Ecto neural progenitor cell (in vitro differentiated cells): ENCODE measurements around the gene ARHGAP24.
"Not testable (repeated sequence)": the region's sequence is repeated elsewhere in the genome, so short reads cannot be mapped to it uniquely, and the experiment has no call there.

ENCODE experiments used
- DNase-seq: peaks from one replicate; pipeline ENCODE4 v3.0.0-alpha.2; 2018; ENCODE audit warnings: low spot score

The ARHGAP24 gene

GRCh38 chr4:85656759-85657505 lies 182.0 kb downstream of the ARHGAP24 start:
- DNase-seq: no peak

DNA sequence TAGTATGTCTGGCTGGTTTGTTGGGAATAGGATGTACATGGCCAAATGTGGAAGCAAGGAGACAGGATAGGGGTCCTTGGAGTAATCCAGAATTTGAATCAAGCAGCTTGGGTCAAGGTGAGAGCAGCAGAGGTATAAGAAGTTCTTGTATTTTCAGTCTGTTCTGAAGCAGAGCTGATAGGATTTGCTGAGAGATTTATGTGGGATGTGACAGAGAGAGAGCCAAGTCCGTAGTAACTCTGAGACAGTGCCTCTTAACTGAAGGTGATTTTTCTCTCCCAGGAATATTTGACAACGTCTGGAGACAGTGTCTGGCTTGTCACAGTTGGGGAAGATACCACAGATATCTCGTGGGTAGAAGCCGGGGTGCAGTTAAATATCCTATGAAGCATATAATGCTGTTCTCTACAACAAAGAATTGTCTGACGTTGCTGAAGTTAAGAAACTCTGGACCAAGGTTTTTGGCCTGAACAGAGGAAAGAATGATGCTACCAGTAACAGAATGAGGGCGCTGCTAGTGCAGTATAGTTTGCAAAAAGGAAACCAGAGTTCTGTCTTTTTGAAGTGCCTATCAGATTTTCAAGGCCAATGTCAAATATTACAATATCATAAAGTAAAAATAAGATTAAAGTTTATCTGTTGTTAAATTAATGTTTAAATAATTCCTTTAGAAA lies 184.0 kb downstream of the ARHGAP24 start:
- no peak for DNase-seq

DNA sequence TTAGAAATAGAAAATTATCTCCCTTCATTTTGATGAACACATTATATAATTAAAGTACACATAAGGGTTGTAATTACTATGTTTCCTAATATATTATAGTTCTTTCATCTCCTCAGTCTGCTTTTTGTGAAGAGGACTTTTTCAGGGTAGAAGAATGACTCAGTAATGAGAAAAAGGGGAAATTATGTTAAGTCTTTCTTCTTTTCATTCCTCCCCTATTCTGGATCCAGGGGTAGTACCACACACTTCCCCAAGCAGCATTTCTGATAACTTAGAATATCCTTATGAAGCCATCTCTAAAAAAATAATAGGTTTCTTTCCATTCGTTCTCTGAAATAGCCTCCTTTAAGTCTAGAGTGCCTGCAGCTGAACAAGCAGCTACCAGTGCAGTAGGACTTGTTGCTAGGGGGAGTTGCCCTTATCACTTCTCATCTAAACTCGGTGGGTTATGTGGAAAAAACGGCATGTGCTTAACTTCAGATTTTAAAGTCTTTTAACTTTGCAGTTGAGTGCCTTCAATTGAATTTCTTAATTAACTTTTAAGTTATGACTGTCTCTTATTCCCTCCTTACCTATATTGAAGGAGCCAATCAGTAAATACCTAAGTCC lies 184.8 kb downstream of the ARHGAP24 start:
- DNase-seq: no peak

DNA sequence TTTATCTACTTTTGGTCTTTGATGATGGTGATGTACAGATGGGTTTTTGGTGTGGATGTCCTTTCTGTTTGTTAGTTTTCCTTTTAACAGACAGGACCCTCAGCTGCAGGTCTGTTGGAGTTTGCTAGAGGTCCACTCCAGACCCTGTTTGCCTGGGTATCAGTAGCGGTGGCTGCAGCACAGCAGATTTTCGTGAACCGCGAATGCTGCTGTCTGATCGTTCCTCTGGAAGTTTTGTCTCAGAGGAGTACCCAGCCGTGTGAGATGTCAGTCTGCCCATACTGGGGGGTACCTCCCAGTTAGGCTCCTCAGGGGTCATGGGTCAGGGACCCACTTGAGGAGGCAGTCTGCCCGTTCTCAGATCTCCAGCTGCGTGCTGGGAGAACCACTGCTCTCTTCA lies 191.7 kb downstream of the ARHGAP24 start:
- DNase-seq: not testable (repeated sequence)

- DNase-seq: no peak
These were observed 194.3 kb downstream of the ARHGAP24 start for GRCh38 chr4:85669204-85669603.

GRCh38 chr4:85669992-85670548 lies 195.1 kb downstream of the ARHGAP24 start:
- no peak for DNase-seq

DNA sequence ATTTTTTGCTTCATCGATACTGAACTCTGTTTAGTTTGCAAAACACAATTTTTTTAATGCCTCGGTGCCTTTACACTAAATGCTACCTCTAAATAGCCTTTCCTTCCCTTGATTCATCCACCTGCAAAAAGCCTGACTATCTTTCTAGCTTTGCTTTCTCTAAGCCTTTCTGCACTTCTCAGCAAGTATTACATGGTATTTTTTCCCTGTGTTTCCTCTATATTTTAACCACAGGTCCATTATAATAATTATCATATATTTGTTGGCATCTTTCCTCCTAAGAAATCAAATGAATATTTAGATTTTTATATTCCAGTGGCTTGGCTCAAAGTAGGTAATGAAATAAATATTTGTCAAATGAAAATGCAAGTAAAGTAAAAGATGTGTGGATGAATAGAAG lies 196.2 kb downstream of the ARHGAP24 start:
- no peak for DNase-seq

GRCh38 chr4:85672116-85672515 lies 197.2 kb downstream of the ARHGAP24 start:
- DNase-seq: no peak

- DNase-seq: no peak
These were observed 198.0 kb downstream of the ARHGAP24 start for GRCh38 chr4:85672959-85673358.

DNA sequence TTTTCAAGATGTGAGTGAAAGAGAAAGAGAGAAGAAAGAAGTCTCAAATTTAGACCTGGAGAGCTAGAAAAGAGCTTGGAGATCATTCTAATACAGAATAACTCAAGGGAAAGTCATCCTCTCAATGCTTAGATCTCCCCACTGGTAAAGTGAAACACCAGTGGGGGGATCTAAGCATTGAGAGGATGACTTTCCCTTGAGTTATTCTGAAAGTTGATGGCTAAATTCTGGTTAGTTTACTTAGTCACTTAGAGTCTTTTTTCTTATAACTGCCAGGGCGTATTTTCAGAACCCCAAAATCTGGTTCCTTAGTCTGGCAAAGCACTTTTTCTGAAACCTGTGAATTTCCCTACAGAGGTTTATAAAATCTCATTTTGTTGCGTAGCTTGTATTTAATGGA lies 198.6 kb downstream of the ARHGAP24 start:
- no peak for DNase-seq

GRCh38 chr4:85675076-85676049 lies 200.4 kb downstream of the ARHGAP24 start:
- DNase-seq: no peak

DNA sequence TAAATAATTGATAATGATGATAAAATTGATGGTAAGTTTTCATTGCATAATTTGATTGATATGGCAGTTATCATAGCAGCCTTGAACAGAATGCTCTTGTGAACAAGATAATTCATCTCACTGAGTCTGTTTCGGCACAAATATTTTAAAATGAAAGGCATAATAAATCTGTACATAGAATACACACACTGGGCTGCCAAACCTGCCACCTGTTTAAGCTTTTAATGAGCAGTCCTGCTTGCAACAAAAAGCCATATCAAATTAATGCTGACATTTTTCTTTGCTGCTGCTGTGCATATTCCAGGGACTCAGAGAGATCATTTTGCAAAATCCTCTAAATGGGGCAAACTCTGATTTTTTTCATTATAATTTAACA lies 201.1 kb downstream of the ARHGAP24 start:
- no peak for DNase-seq

DNA sequence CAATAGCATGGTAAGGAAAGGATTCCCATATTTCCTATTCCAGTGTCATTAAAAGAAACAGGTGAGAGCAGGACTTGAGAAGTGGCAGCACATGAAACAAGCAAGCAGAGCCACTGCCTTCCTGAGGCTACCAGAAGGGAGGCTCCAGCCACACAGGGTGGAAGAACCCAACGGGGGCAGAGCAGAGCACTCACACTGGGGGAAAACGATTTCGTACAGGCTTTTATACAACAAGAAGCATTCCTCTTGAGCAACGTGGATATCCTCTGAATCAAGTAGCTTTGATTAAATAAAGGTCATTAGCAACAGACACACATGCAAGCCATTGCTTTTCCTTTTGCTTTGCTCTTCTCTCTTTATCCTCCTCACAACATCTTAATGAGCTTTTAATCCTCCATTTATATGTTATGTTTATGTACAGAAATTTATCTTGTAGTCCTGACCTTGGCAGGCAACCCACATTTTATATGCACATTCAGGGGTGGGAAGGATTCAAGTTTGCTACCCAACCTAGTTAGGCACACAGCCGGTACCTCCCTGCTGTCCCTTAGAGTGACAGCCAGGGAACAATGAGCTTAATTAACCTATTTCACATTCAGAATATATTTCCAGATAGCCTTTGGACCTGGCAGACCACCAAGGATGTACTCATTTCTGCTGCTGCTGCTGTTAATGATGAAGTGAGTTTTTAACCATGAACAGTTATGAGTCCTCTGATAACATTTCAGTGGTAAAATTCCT lies 202.1 kb downstream of the ARHGAP24 start:
- DNase-seq: no peak

DNA sequence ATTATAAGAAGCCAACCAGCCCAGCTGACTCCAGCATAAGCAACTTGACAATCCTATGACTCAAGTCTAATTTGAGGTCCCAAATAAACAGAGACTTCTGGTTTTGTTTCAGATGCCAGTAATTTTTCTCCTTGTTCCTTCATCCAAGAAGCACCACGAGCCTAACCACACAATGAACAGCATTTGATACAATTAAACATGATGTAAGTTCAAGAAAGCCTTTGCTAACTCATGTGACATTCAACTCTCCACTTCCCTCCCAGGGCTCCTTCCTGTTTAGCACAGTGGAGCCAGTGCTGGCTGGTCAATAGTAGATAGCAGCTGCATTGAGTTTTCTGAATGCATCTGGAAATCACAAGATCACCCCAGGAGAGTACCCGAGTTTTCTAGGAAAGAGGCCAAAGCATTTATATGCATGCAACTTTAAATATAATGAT lies 206.3 kb downstream of the ARHGAP24 start:
- no peak for DNase-seq

DNA sequence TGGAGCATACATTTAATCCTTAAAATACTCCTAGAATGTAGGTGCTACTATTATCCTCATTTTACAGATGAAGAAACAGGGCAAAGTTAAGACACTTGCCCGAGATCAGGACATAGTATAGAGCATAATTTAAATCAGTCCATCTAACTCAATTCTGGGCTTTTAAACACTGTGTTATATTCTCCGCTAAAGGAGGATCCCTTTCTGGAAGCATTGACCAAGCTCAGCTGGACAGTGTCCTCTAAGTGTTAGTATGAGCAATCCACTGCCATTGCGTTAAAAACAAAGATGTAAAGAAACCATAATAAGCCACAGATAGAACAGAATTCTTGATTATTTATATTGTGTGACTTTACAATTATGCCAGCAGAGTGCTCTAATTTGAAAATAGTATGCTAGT lies 207.0 kb downstream of the ARHGAP24 start:
- no peak for DNase-seq

GRCh38 chr4:85682391-85682790 lies 207.4 kb downstream of the ARHGAP24 start:
- DNase-seq: no peak

DNA sequence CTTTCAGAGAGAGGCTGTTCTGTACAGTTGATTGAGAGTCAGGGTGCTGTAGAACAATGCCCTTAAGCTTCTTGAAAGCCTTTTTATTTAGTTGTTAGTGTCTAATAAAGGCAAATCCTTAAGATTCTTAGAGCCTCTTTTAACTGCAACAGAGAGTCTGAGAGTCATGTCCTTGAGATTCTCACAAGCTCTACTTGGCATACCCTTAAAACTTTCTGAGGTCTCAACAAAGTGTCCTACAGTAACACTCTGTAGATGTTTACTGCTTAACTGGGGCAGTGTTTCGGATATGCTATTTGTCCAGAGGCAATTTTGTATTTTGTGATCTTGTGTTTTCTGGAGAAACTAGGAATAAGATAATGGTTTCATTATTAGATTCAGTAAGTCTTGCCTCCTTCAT lies 209.7 kb downstream of the ARHGAP24 start:
- DNase-seq: no peak

GRCh38 chr4:85686398-85686797 lies 211.4 kb downstream of the ARHGAP24 start:
- DNase-seq: no peak

- no peak for DNase-seq
These were observed 213.2 kb downstream of the ARHGAP24 start for GRCh38 chr4:85688055-85688740.

DNA sequence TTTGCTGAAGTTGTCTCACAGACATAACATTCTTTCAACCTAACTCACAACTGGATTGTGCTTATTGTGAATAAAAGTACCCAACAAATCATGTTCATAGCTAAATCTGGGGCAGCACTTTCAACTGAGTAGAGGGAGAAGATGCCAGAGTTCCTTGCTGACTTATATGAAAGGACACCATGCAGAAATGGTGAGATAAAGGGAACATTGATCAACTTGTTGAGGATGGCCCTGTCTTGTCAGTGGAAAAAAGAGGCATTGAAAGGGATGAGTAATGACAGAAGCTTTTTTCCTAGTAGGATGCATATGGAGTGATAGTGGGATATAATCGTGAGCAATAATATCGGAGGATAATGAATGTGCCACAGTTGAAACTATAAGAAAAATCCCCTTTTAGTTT lies 221.7 kb downstream of the ARHGAP24 start:
- DNase-seq: no peak

DNA sequence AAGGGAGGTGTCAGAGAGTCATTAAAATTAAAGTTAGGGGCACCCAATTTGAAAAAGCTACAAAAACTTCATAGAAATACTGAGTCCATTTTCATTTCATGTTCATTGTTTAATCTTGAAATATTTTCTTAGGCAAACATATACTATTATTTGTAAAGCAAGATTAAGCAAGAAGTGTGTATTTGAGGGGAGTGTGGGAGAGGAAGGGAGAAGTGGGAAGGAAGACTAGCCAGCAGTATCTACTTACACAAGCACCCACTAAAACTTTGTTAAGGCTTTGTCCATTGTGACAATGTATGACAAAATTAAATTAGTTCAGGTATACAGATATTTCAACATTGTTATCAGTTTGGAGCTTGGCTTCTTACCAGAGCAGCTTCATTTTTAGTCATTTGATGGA lies 222.9 kb downstream of the ARHGAP24 start:
- no peak for DNase-seq
